Measurements from ENCODE around the gene SCYGR4. TPM values are rescaled to one million over a fixed set of nuclear protein-coding genes. Genes with fewer than 3 reads are reported as not detected.
"Not testable (repeated sequence)": the region's sequence is repeated elsewhere in the genome, so short reads cannot be mapped to it uniquely, and the experiment has no call there.

Gene SCYGR4
- total RNA-seq, 1 donor from 2014 or later = not detected

GRCh38 chr2:227657199-227657845 lies 40.0 kb downstream of the SCYGR4 start:
- H3K27ac ChIP-seq = no peak overlapping the region
- no peaks in the 10 kb centered on the region for H3K27me3 ChIP-seq
- H3K4me3 ChIP-seq = no peak overlapping the region
- H3K9me3 ChIP-seq = no peaks in the 10 kb centered on the region
- H3K36me3 ChIP-seq = no peaks in the 10 kb centered on the region
- DNase-seq (ENCODE audit: extremely low spot score in 2 of 2) = no peak
- intact Hi-C loops (cut with DNase I) = loop anchor here (5.0 kb wide), 1 partner anchor 110 kb away; no protein-coding TSS in a partner anchor
- no peaks in the 10 kb centered on the region for H3K4me1 ChIP-seq
- no peak for TF ChIP-seq POLR2A (IDR thresholded peaks at IDR 0.05)
- TF ChIP-seq POLR2AphosphoS5 (IDR thresholded peaks at IDR 0.05; ENCODE audit: insufficient read depth in 1 of 2, low read depth in 1 of 2) = no peak
- TF ChIP-seq CTCF (IDR thresholded peaks at IDR 0.05) = no peak

GRCh38 chr2:227661025-227661649 lies 43.8 kb downstream of the SCYGR4 start:
- DNase-seq (ENCODE audit: extremely low spot score in 2 of 2) = no peak
- Histone ChIP-seq H3K36me3 (no peaks in the 10 kb centered on the region), H3K9me3 (no peaks in the 10 kb centered on the region), H3K4me1 (no peaks in the 10 kb centered on the region), H3K27ac (no peak overlapping the region), H3K4me3 (no peak overlapping the region), H3K27me3 (no peaks in the 10 kb centered on the region)
- intact Hi-C loops (cut with DNase I) = no loop called here
- TF ChIP-seq POLR2A (IDR thresholded peaks at IDR 0.05) = no peak
- no peak for TF ChIP-seq CTCF (IDR thresholded peaks at IDR 0.05)
- no peak for TF ChIP-seq POLR2AphosphoS5 (IDR thresholded peaks at IDR 0.05; ENCODE audit: insufficient read depth in 1 of 2, low read depth in 1 of 2)

- intact Hi-C loops (cut with DNase I) = no loop called here
- no peaks in the 10 kb centered on the region for H3K9me3 ChIP-seq
- TF ChIP-seq POLR2AphosphoS5 (IDR thresholded peaks at IDR 0.05; ENCODE audit: insufficient read depth in 1 of 2, low read depth in 1 of 2) (no peak), POLR2A (IDR thresholded peaks at IDR 0.05) (no peak), CTCF (IDR thresholded peaks at IDR 0.05) (no peak)
- H3K4me3 ChIP-seq = no peak overlapping the region
- H3K27ac ChIP-seq = no peak overlapping the region
- no peaks in the 10 kb centered on the region for H3K27me3 ChIP-seq
- DNase-seq (ENCODE audit: extremely low spot score in 2 of 2) = no peak
- no peaks in the 10 kb centered on the region for H3K4me1 ChIP-seq
- H3K36me3 ChIP-seq = no peaks in the 10 kb centered on the region
Observed at GRCh38 chr2:227661827-227662226, 44.5 kb downstream of the SCYGR4 start.

- DNase-seq (ENCODE audit: extremely low spot score in 2 of 2) = no peak
- Histone ChIP-seq H3K4me3 (no peak overlapping the region), H3K27me3 (no peaks in the 10 kb centered on the region), H3K9me3 (no peaks in the 10 kb centered on the region), H3K36me3 (no peaks in the 10 kb centered on the region), H3K4me1 (no peaks in the 10 kb centered on the region), H3K27ac (no peak overlapping the region)
- intact Hi-C loops (cut with DNase I) = no loop called here
- TF ChIP-seq POLR2AphosphoS5 (IDR thresholded peaks at IDR 0.05; ENCODE audit: insufficient read depth in 1 of 2, low read depth in 1 of 2) = no peak
- no peak for TF ChIP-seq POLR2A (IDR thresholded peaks at IDR 0.05)
- no peak for TF ChIP-seq CTCF (IDR thresholded peaks at IDR 0.05)
Observed at GRCh38 chr2:227665189-227665940, 48.1 kb downstream of the SCYGR4 start.

- H3K4me1 ChIP-seq; intact Hi-C loops (cut with DNase I); H3K27me3 ChIP-seq; H3K36me3 ChIP-seq; H3K4me3 ChIP-seq; H3K27ac ChIP-seq; H3K9me3 ChIP-seq; DNase-seq (ENCODE audit: extremely low spot score in 2 of 2): not testable (repeated sequence)
Observed at GRCh38 chr2:227666631-227667170, 49.4 kb downstream of the SCYGR4 start, which contains the start of gene SCYGR5. Gene SCYGR5, plus strand, starts transcription at chr2:227666804. Its CDS starts 0 bp downstream, at chr2:227666804.

Data from vagina (tissue), 2 donors.